ENCODE results near the gene PSEN1. TPM values are rescaled to one million over a fixed set of nuclear protein-coding genes. Genes with fewer than 3 reads are reported as not detected.

PSEN1 gene
- total RNA-seq, 1 experiment from 2014 or later, result 41.4 TPM

GRCh38 chr14:73153272-73153671 lies 17.0 kb downstream of the PSEN1 start:
- H3K27ac ChIP-seq (ENCODE audit: low read length), result no peak overlapping the region

DNA sequence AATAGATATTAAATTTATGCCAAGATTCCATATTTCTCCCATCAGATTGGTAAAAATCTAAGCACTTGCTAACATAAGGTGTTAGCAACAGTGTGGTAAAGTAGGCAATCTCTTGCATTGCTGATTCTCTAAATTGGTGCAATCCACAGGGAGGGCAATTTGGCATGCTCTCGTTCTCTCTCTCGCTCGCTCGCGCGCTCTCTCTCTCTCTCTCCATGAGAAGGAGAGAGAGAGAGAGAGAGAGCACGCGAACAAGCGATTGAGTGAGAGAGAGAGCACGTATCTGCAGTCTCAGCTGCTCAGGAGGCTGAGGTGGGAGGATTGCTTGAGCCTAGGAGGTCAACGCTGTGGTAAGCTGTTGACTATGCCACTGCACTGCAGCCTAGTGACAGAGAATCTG lies 25.9 kb downstream of the PSEN1 start:
- intact Hi-C loops (cut with micrococcal nuclease), result no loop called here
- TF ChIP-seq EZH2phosphoT487 (IDR thresholded peaks at IDR 0.05; ENCODE audit: borderline replicate concordance, low read length), result no peak
- TF ChIP-seq EZH2 (IDR thresholded peaks at IDR 0.05; ENCODE audit: low read length, unreplicated experiment), result no peak
- no peak for TF ChIP-seq CTCF (conservative IDR thresholded peaks at IDR 0.05; ENCODE audit: low read depth, low read length)
- BruUV-seq (replicated peaks), result no TSS peak

More at GRCh38 chr14:73153272-73153671, 17.0 kb downstream of the PSEN1 start:
- no peaks in the 10 kb centered on the region for H3F3A ChIP-seq (ENCODE audit: low read length, unreplicated experiment)
- H3K9me3 ChIP-seq (ENCODE audit: low read length), result no peaks in the 10 kb centered on the region
- no peaks in the 10 kb centered on the region for H4K20me1 ChIP-seq (ENCODE audit: low read length)
- intact Hi-C loops (cut with micrococcal nuclease), result loop anchor here (1.0 kb wide), 1 partner anchor 16 kb away; no protein-coding TSS in a partner anchor
- peaks cover 18% of the 10 kb centered on the region for H3K36me3 ChIP-seq (ENCODE audit: low read depth, low read length)
- H3K4me2 ChIP-seq (ENCODE audit: low read length), result no peak overlapping the region
- ChIA-PET CTCF (no interaction called here), POLR2A (ENCODE audit: unreplicated experiment) (no interaction called here)
- H3K4me3 ChIP-seq (ENCODE audit: low read length), result no peak overlapping the region
- no peaks in the 10 kb centered on the region for H3K79me2 ChIP-seq (ENCODE audit: low read length)
- H2AFZ ChIP-seq (ENCODE audit: low read length), result no peak overlapping the region
- DNase-seq (no peak), ATAC-seq (no peak)
- no peak overlapping the region for H3K9ac ChIP-seq (ENCODE audit: low read length)
- H3K4me1 ChIP-seq (ENCODE audit: insufficient read depth, low read length), result no peaks in the 10 kb centered on the region
- no peaks in the 10 kb centered on the region for H3K9me2 ChIP-seq (replicated peaks; ENCODE audit: low read length)
- H3K27me3 ChIP-seq (ENCODE audit: low read length), result no peaks in the 10 kb centered on the region
- BruUV-seq (replicated peaks), result no TSS peak
- TF ChIP-seq CTCF (conservative IDR thresholded peaks at IDR 0.05; ENCODE audit: low read depth, low read length) (no peak), EZH2 (IDR thresholded peaks at IDR 0.05; ENCODE audit: low read length, unreplicated experiment) (no peak), EZH2phosphoT487 (IDR thresholded peaks at IDR 0.05; ENCODE audit: borderline replicate concordance, low read length) (no peak)

GRCh38 chr14:73166399-73166798 lies 30.1 kb downstream of the PSEN1 start:
- POLR2A ChIA-PET (ENCODE audit: unreplicated experiment), result no interaction called here
- Histone ChIP-seq H3K4me2 (ENCODE audit: low read length) (no peak overlapping the region), H2AFZ (ENCODE audit: low read length) (no peak overlapping the region), H3K4me3 (ENCODE audit: low read length) (no peak overlapping the region), H3K4me1 (ENCODE audit: insufficient read depth, low read length) (no peaks in the 10 kb centered on the region), H3K9me3 (ENCODE audit: low read length) (no peaks in the 10 kb centered on the region), H3F3A (ENCODE audit: low read length, unreplicated experiment) (no peaks in the 10 kb centered on the region), H3K9ac (ENCODE audit: low read length) (no peak overlapping the region), H3K27me3 (ENCODE audit: low read length) (no peaks in the 10 kb centered on the region), H3K9me2 (replicated peaks; ENCODE audit: low read length) (no peaks in the 10 kb centered on the region), H3K79me2 (ENCODE audit: low read length) (no peaks in the 10 kb centered on the region), H3K36me3 (ENCODE audit: low read depth, low read length) (peaks cover 20% of the 10 kb centered on the region; the same call in 1 of the 2 replicates), H4K20me1 (ENCODE audit: low read length) (no peaks in the 10 kb centered on the region), H3K27ac (ENCODE audit: low read length) (no peak overlapping the region)
- CTCF ChIA-PET, result no interaction called here
- ATAC-seq, result no peak
- no peak for DNase-seq
- no TSS peak for BruUV-seq (replicated peaks)
- TF ChIP-seq EZH2 (IDR thresholded peaks at IDR 0.05; ENCODE audit: low read length, unreplicated experiment) (no peak), CTCF (conservative IDR thresholded peaks at IDR 0.05; ENCODE audit: low read depth, low read length) (no peak), EZH2phosphoT487 (IDR thresholded peaks at IDR 0.05; ENCODE audit: borderline replicate concordance, low read length) (no peak)
- intact Hi-C loops (cut with micrococcal nuclease), result no loop called here

More for the DNA sequence above, 25.9 kb downstream of the PSEN1 start:
- CTCF ChIA-PET, result interaction anchor here (1.3 kb wide), 1 partner anchor 11 kb away, joined by 5 read pairs; no protein-coding TSS in a partner anchor
- POLR2A ChIA-PET (ENCODE audit: unreplicated experiment), result no interaction called here
- no peaks in the 10 kb centered on the region for H3K4me1 ChIP-seq (ENCODE audit: insufficient read depth, low read length)
- no peaks in the 10 kb centered on the region for H3K9me3 ChIP-seq (ENCODE audit: low read length)
- no peak overlapping the region for H3K9ac ChIP-seq (ENCODE audit: low read length)
- no peaks in the 10 kb centered on the region for H3K79me2 ChIP-seq (ENCODE audit: low read length)
- ATAC-seq (no peak), DNase-seq (no peak)
- no peak overlapping the region for H3K4me3 ChIP-seq (ENCODE audit: low read length)
- H2AFZ ChIP-seq (ENCODE audit: low read length), result no peak overlapping the region
- H3K4me2 ChIP-seq (ENCODE audit: low read length), result no peak overlapping the region
- H3K9me2 ChIP-seq (replicated peaks; ENCODE audit: low read length), result no peaks in the 10 kb centered on the region
- H3F3A ChIP-seq (ENCODE audit: low read length, unreplicated experiment), result no peaks in the 10 kb centered on the region
- no peaks in the 10 kb centered on the region for H3K27me3 ChIP-seq (ENCODE audit: low read length)
- H3K27ac ChIP-seq (ENCODE audit: low read length), result no peak overlapping the region
- peaks cover 28% of the 10 kb centered on the region; the same call in 1 of the 2 replicates for H3K36me3 ChIP-seq (ENCODE audit: low read depth, low read length)
- H4K20me1 ChIP-seq (ENCODE audit: low read length), result no peaks in the 10 kb centered on the region

Data from PC-3 (cell line).